HAP-1 (cell line): Measurements from ENCODE around the gene DUSP14.

Experiments used
- DNase-seq, 2 experiments: peaks; one replicate each; pipeline ENCODE4 v3.0.0-alpha.2; 2016 to 2020; ENCODE audit warnings: low spot score in 2 of 2
- H3K27me3 ChIP-seq: fragments of 250-450 bp; sonication (Bioruptor Pico); 2 replicates; pipeline ENCODE4 v1.5.1; 2020; ENCODE audit warnings: low read depth, mild to moderate bottlenecking, moderate library complexity
- H3K36me3 ChIP-seq: fragments of 250-450 bp; sonication (Bioruptor Pico); replicated peaks from 2 replicates; pipeline ENCODE4 v1.5.1; 2020; ENCODE audit warnings: mild to moderate bottlenecking
- H3K4me1 ChIP-seq: fragments of 250-450 bp; sonication (Bioruptor Pico); 2 replicates; pipeline ENCODE4 v1.5.1; 2020; ENCODE audit warnings: mild to moderate bottlenecking
- H3K4me3 ChIP-seq: fragments of 250-450 bp; sonication (Bioruptor Pico); 2 replicates; pipeline ENCODE4 v1.5.1; 2020; ENCODE audit warnings: mild to moderate bottlenecking, moderate library complexity
- H3K9me3 ChIP-seq: fragments of 250-450 bp; sonication (Bioruptor Pico); 2 replicates; pipeline ENCODE4 v1.5.1; 2020; ENCODE audit warnings: mild to moderate bottlenecking, moderate library complexity
- in situ Hi-C: fragments of 300-500 bp; cut with MboI; formaldehyde crosslinking; loops from 3 replicates; pipeline ENCODE4 v1.14.3; 2020; ENCODE audit warnings: low sequenced_read_pairs, inconsistent platforms, mixed read lengths

DUSP14 gene

DNA sequence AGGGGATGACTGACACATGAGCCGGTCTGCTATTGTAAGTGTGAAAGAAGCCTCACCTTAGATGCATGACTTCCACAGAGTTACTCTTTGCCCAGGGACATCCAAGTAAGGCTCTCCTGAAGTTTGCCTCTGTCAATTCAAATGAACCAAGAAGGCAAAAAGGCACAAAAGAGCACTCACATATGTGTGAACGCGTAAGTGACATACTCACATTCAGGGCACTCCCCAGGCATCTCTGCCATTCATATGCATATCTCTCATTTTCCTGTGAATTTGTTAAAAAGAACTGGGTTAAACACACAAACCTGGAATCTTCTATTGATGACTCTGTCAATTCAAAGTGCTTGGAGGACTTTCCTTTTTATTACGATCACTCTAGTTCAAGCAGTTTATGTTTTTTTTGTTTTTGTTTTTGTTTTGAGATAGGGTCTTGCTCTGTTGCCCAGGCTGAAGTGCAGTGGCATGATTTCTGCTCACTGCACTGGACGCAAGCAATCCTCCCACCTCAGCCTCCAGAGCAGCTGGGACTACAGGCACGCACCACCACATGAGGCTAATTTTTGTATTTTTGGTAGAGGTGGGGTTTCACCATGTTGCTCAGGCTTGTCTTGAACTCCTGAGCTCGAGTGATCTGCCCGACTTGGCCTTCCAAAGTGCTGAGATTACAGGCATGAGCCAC is 49.4 kb downstream of the DUSP14 start:
- Histone ChIP-seq H3K27me3 (no peaks in the 10 kb centered on the region), H3K9me3 (no peaks in the 10 kb centered on the region), H3K4me1 (peaks cover 18% of the 10 kb centered on the region), H3K4me3 (no peak overlapping the region), H3K36me3 (peaks cover 35% of the 10 kb centered on the region)
- DNase-seq = peak; percentile 59 to 80
- in situ Hi-C loops = no loop called here

DNA sequence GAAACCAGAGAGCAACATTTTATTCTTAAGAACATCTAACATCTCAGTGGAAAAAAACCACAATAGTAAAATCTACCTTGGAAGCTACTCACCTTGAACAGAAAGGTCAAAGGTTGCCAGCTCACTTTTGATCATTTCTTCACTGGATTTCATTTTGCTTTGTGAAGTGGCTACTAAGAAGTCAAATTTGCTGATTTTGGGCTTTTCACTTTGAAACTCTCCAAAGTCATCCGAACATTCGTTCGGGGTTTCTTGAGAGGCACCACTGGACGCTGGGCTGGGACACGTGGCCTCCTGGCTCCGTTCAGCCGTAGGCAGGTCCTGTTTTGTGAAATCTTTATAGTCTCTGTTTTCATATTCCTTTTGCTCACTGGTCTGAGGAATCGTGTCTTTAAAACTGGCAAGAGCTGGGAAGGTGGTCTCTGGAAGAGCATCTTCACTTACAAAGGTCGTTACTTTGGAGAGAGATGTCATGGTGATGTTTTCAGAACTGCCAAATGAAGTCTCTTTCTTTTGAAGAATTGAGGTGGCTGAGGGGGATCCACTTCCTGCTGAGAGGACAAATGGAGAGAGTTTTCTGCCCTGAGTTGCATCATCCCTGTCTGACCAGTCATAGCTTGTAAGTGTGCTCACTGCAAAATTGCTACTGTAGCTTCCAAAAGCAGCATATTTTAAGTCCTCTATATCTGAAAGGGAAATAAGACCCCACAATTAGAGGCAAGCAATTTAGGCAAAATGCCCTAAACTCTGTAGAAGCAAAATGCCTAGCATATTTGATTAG is 52.4 kb downstream of the DUSP14 start:
- DNase-seq = no peak
- H3K36me3 ChIP-seq = peaks cover 30% of the 10 kb centered on the region
- in situ Hi-C loops = no loop called here
- H3K4me1 ChIP-seq = peaks cover 22% of the 10 kb centered on the region
- no peak overlapping the region for H3K4me3 ChIP-seq
- H3K9me3 ChIP-seq = no peaks in the 10 kb centered on the region
- no peaks in the 10 kb centered on the region for H3K27me3 ChIP-seq

- no peak overlapping the region for H3K4me3 ChIP-seq
- H3K27me3 ChIP-seq = no peaks in the 10 kb centered on the region
- peaks cover 26% of the 10 kb centered on the region for H3K4me1 ChIP-seq
- no peaks in the 10 kb centered on the region for H3K9me3 ChIP-seq
- in situ Hi-C loops = no loop called here
- H3K36me3 ChIP-seq = peaks cover 23% of the 10 kb centered on the region
- peak in 1 of 2 experiments; percentile 83 for DNase-seq
These were observed 54.0 kb downstream of the DUSP14 start for GRCh38 chr17:37543637-37544052.

DNA sequence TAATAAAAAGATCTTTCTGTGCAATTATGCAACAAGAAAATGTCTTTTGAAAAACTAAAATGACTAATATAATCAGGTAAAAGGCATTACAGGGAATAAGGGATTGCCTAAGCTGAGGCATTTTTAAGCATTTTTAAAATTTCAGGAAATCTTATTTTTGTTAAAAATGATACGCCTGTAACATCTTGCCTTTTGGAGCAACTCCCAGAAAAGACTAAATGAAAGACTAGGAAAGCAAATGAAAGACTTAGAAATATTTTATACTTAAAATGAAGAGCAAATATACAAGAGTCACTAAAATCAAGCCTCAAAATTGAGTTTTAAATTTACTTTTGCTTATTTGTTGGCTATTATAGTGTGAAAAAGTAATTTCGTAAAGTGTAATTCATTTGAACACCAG is 55.8 kb downstream of the DUSP14 start:
- no peak overlapping the region for H3K4me3 ChIP-seq
- H3K4me1 ChIP-seq = peaks cover 18% of the 10 kb centered on the region
- in situ Hi-C loops = no loop called here

DNA sequence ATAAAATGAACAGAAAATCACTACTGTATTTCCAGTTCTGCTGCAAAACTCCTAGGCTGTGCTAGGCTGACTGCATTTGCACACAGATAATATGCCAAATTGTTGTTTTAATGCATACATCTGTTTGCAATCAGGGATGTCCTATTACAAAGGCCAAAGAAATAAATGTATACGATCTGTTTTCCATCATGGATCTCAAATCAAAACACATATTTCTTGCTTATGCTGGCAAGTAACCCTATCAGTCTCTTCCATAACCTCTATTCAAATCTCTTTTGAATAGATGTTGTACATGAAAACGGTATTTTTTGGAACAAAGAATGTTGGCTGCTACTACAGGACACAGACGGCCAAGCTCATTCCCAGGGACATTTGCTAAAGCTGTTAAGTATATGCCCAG is 56.6 kb downstream of the DUSP14 start:
- Histone ChIP-seq H3K27me3 (no peaks in the 10 kb centered on the region), H3K4me3 (no peak overlapping the region), H3K9me3 (no peaks in the 10 kb centered on the region), H3K4me1 (peaks cover 26% of the 10 kb centered on the region), H3K36me3 (peaks cover 8% of the 10 kb centered on the region; the same call in 1 of the 2 replicates)
- no peak for DNase-seq
- in situ Hi-C loops = no loop called here

More for the DNA sequence above, 55.8 kb downstream of the DUSP14 start:
- no peak for DNase-seq
- H3K9me3 ChIP-seq = no peaks in the 10 kb centered on the region
- H3K27me3 ChIP-seq = no peaks in the 10 kb centered on the region
- H3K36me3 ChIP-seq = peaks cover 13% of the 10 kb centered on the region; the same call in 1 of the 2 replicates

- no peak for DNase-seq
- in situ Hi-C loops = no loop called here
These were observed 58.3 kb downstream of the DUSP14 start for GRCh38 chr17:37547986-37548385.

GRCh38 chr17:37551788-37552187 is 62.1 kb downstream of the DUSP14 start:
- in situ Hi-C loops = no loop called here
- no peak for DNase-seq
- Histone ChIP-seq H3K27me3 (no peaks in the 10 kb centered on the region), H3K4me3 (no peak overlapping the region), H3K4me1 (peaks cover 21% of the 10 kb centered on the region), H3K36me3 (peaks cover 6% of the 10 kb centered on the region), H3K9me3 (no peaks in the 10 kb centered on the region)

More at GRCh38 chr17:37547986-37548385, 58.3 kb downstream of the DUSP14 start:
- no peaks in the 10 kb centered on the region for H3K27me3 ChIP-seq
- H3K4me3 ChIP-seq = no peak overlapping the region
- no peaks in the 10 kb centered on the region for H3K9me3 ChIP-seq
- no peaks in the 10 kb centered on the region for H3K36me3 ChIP-seq
- peaks cover 35% of the 10 kb centered on the region for H3K4me1 ChIP-seq

- Histone ChIP-seq H3K9me3 (no peaks in the 10 kb centered on the region), H3K4me3 (no peak overlapping the region), H3K27me3 (no peaks in the 10 kb centered on the region), H3K36me3 (peaks cover 13% of the 10 kb centered on the region), H3K4me1 (peaks cover 17% of the 10 kb centered on the region)
- in situ Hi-C loops = no loop called here
- no peak for DNase-seq
These were observed 63.8 kb downstream of the DUSP14 start for GRCh38 chr17:37553401-37553966.

GRCh38 chr17:37555386-37555785 is 65.7 kb downstream of the DUSP14 start:
- Histone ChIP-seq H3K27me3 (no peaks in the 10 kb centered on the region), H3K4me1 (peaks cover 17% of the 10 kb centered on the region), H3K4me3 (no peak overlapping the region), H3K9me3 (no peaks in the 10 kb centered on the region), H3K36me3 (peaks cover 22% of the 10 kb centered on the region)
- no peak for DNase-seq
- in situ Hi-C loops = no loop called here

GRCh38 chr17:37557482-37557881 is 67.8 kb downstream of the DUSP14 start:
- in situ Hi-C loops = no loop called here
- Histone ChIP-seq H3K4me3 (no peak overlapping the region), H3K36me3 (peaks cover 22% of the 10 kb centered on the region), H3K27me3 (no peaks in the 10 kb centered on the region), H3K9me3 (no peaks in the 10 kb centered on the region), H3K4me1 (peaks cover 15% of the 10 kb centered on the region)
- DNase-seq = no peak

DNA sequence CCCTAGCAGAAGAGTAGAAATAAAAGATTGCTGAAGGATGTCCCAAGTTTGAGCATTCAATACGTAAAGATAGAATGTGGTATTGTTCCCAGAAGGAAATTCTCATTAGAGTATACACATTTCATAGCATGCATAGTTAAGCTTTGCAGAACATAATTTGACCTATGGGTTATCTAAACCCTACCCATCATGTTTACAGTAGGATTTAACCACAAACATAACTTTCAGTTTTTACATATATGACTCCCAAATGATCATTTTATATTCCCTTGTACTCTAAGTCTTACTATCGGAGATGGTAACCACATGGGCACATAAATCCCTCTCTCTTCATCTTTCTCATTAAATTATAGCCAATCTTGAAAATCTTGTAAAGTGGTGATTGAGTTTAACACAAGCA is 68.6 kb downstream of the DUSP14 start:
- in situ Hi-C loops = no loop called here
- no peak for DNase-seq
- H3K36me3 ChIP-seq = peaks cover 22% of the 10 kb centered on the region
- peaks cover 23% of the 10 kb centered on the region for H3K4me1 ChIP-seq
- no peaks in the 10 kb centered on the region for H3K27me3 ChIP-seq
- H3K4me3 ChIP-seq = no peak overlapping the region
- no peaks in the 10 kb centered on the region for H3K9me3 ChIP-seq

DNA sequence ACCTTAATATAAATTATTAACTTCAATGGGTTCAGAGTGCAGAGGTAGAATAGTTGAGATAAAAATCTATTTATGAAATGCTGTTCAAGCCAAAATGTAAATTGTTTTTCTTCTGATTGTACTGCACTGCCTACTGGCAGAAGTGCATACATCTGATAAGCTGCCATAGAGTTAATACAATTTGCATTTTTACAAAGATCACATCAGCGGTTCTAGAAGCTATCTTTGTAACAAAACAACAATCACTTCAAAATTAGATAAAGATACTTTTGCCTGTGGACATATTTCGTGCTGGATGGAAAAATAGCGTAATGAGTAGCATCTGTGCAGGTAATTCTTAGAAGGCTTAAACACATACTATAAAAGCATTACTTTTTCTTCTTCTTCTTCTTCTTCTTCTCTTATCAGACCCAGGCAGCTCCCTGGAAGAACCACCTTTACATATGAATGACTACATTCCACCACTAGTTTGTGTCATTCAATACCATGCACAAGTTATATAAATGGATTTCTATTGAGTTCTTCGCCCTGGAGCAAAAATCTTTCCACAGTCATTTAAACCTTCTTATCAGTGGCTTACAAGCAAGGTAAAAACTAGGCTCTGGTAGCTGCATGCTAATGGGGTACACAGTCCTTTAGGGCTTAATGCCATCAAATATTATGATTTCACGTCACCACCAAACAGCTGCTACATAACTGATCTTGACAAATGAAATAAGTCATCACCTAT is 72.5 kb downstream of the DUSP14 start:
- no peak overlapping the region for H3K4me3 ChIP-seq
- peak; percentile 63 to 98 for DNase-seq
- H3K36me3 ChIP-seq = peaks cover 32% of the 10 kb centered on the region
- H3K4me1 ChIP-seq = peaks cover 31% of the 10 kb centered on the region
- H3K27me3 ChIP-seq = no peaks in the 10 kb centered on the region
- in situ Hi-C loops = no loop called here
- H3K9me3 ChIP-seq = no peaks in the 10 kb centered on the region
